Measurements from ENCODE around the gene NHEJ1.
A peak's percentile ranks its signal among the peaks of the same experiment; 100 is the strongest.

Gene NHEJ1

DNA sequence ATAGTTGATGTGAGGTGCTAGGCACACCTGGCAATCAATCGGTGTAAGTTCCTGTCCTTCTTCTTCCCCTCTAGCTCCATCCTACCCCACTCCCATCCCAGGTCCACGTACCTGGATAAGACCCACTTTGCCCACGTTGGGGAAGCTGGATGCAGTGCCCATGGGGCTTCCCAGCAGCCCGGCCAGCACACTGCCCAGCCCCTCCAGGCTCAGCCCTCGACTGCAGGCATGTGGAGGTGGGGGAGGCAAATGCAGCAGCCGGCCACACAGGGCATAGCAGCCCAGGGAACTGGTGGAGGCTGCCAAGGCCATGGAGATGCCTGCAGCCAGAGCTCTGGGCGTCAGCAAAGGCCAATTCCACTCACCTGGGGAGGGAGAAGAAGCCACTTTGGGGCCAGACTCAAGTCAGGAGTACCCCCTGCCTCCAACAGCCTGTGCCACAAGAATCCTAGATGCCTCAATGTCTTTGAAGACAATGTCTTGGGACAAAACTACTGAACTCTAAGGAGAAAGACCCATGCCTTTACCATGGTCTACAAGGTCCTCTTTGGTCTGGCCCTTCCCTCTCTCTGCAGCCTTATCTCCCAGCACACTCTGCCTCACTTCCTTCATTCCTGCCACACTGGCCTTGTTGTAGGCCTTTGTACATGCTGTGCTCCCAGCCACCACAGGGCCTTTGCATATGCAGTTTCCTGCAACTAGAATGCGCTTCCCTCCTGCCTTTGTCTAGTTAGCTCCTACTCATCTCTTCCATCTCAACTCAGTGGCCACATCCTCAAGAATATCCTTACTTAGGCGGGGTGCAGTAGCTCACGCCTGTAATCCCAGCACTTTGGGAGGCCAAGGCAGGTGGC lies 4.7 kb upstream of the NHEJ1 start:
- no peak for DNase-seq

DNA sequence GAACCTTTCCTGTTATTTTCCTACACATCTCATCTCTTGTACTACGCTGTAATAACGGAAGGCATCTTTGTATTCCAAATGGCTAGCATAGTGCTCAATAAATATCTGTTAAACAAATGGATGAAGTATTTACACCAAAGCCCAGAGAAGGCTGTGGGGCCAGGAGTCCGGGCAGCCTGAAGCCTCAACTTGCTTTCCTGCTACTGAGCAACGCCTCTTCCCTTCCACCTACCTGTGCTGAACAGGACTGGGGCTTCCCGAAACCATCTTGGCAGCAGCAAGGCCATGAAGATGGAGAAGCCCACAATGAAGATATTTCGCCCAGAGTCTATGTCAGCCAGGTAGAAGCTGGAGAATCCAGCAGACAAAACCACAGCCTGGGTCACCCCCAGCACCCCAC lies 2.5 kb upstream of the NHEJ1 start:
- DNase-seq, result no peak

DNA sequence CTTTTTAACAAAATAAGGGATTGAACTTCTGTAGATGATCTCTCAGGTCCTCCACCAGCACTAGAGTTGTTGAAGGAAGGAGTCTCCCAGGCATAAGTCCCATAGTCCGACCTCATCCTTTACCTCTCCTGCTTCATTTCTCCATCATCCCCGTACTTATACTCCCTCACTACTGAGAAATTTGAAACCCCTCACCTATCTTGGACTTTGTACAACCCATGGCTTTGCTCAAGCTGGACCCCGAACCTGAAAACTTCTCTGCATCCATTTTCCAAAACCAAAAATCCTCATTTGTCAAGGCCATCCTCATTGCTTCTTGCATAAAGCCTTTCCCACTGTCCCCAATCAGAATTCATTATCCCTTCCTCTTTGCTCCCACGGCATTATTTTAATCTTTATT lies 482 bp upstream of the NHEJ1 start:
- DNase-seq, result no peak

DNA sequence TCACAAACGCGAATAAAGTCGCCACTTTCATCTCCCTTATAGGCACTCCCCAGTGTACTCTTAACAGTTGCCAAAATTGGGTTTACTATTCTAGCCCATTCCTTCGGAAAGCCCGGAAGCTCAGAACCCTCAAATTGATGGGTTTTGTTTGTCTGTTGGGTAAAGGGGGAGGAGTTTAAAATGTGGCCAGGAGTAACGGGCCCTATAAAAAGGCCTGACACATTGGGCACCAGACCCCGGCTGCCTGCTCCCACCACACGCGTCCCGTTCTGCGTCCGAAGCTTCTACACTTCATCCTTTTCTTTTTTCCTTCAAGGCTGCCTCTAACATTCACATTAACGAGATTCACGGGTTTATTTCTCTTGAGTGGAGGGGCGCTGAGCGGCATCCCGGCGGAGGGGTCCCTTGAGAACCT lies 837 bp downstream of the NHEJ1 start:
- no peak for DNase-seq

DNA sequence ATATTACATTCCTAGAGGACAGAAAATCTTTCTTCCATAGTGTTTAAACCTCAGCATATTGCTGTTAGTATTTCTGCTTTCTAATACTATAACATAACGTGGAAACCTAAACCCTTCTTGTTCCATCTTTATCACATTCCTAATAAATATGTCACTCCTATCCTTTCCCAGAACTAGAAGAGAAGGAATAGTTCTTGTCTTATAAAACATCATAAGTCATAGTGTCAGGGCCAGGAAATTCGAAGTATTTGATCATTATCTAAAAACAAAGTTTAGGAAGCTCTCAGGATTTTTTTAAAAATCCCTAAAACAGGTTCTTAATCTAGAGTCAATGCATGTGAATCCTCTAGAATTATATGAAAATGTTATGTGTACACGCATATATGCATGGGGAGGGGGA lies 2.0 kb downstream of the NHEJ1 start:
- DNase-seq, result no peak

DNA sequence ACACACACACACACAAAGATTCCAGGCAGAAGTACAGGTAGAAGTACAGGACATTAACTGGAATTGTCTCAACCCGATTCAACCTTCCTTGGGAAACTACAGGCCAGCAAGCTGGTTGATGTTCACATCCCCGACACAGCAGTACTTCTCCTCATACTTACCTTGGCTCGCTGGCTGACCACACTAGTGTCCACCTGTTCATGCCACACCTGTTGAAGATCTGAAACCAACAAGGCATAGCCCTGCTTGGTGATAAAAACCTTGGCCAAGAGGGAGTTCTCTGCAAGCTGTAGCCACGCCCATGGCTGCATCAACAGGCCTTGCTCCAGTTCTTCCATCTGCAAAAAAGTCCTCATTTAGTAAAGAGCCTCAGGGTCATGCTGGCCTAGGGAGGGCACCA lies 2.6 kb downstream of the NHEJ1 start:
- DNase-seq, result no peak

DNA sequence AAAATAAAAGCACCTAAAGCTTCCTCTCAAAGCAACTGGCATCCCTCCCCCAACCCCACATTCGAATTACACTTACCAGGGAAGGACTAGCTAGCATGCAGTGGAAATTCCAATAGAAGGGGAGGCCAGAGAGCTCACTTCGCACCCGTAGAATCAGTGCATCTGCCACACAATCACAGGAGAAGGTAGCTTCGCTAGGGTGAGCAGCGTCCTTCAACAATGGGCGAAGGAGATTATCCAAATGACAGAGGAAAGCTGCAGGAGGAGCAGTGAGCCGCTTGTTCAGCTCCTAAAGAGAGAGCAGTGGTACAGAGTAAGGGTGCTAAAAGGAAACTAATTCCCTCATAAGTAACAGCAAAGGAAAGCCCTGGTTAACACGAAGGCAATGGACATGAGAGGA lies 3.2 kb downstream of the NHEJ1 start:
- DNase-seq, result no peak

DNA sequence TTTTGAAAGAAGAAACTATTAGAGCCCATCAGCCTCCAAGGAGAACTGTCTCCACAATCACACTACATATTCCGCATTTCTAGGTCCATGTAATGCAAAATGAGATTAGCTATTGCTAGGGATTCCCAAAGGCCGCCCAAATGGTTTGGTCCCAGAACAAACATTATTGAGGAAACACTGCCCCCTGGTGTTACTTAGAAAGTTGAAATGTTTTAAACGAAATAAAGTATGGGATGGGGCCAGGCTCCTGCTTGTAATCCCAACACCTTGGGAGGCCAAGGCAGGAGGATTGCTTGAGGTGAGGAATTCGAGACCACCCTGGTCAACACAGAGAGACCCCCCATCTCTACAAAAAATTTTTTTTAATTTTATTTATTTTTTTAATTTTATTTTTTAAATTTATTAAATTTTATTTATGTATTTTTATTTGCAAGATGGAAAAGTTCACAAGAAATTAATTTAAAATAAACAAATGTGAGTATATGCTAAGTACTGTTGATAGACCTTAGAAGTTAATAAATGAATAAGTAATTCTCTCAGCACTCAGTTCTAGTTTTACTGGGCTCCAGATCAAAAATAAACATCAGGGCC lies 5.5 kb downstream of the NHEJ1 start:
- DNase-seq, result peak; percentile 38

DNA sequence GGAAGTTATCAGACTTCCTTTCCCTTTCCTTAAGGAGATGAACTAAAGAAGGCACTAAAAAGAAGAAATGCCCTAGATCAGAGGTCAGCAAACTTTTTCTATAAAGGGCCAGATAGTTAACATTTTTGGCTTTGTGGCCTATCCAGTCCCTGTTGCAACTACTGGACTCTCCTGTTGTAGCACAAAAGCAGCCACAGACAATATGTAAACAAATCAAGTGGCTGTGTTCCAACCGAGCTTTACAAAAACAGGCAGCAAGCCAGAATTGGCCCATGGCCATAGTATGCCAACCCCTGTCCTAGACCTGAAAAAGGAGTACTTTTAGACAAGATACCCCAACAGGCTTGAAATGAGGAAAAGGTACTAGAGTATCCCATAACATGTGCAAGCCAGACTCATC lies 10.9 kb downstream of the NHEJ1 start:
- DNase-seq, result no peak

DNA sequence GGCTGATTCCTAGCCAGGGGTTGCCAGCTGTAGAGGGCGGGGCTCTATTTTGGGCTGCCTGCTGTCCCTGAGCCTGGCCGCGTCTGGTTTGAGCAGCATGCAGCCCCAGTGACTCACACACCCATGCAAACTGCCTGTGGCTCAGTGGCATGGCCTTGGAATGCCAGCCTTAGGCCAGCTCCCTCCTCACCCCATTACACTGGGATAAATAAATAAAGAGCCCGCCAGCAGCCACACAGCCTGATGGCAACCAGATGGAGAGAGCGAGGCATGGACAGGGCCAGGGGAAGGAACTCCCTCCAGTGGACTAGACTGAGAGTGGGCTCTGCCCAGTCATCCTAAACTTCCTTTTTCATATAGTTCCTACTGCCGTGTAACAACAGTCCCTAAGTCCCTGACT lies 18.3 kb downstream of the NHEJ1 start:
- no peak for DNase-seq

DNA sequence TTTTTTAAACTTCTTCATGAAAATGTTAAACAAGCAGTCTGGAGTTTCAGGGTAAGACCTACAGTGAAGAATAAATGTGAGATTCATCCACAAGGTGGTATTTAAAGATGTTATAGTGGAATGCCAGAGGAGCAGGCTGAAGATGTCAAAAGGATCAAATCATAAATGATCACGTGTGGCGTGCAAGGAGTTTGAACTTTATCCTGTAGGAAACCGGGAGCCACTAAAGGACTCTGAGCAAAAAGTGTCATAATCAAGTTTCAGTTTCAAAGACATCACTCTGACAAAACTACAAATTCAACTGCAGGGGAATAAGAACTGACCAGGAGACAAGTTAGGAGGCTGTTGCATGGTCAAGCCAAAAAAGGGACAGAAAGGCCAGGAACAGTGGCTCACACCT lies 19.9 kb downstream of the NHEJ1 start:
- no peak for DNase-seq

DNA sequence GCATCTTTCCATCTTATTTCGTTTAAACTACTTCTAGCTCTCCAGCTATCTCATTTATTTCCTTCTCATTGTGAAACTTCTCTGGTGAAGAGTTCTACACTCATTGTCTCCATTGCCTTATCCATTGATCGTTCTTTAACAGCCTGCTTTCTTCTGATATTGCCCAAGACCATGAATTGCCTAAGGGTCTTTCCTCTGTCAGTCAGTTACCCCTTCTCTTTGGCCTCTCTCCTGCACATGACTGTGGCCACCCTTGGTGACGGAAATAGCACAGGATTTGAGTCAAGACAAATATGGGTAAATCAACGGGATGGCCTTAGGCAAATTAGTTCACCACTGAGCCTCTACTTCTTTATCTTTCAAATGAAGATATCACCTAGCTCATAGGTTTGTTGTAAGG lies 26.6 kb downstream of the NHEJ1 start:
- no peak for DNase-seq

DNA sequence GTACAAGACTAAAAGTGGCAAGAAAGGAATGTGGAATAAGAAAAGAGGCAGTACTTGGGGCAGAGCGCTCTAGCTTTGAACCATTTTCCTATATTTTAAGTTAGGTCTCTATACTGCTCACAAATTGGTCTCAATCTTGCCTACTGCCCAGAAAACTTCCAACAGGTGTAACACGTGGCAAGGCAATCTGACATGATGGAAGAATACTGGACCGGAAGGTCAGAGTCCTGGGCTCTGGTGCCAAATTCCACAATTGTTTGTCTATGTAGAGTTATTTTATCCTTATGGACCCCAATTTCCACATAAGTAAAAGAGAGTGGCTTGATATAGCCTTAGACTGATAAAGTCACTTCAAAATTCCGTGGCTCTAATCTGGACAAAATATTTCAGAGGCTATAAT lies 28.9 kb downstream of the NHEJ1 start:
- no peak for DNase-seq

DNA sequence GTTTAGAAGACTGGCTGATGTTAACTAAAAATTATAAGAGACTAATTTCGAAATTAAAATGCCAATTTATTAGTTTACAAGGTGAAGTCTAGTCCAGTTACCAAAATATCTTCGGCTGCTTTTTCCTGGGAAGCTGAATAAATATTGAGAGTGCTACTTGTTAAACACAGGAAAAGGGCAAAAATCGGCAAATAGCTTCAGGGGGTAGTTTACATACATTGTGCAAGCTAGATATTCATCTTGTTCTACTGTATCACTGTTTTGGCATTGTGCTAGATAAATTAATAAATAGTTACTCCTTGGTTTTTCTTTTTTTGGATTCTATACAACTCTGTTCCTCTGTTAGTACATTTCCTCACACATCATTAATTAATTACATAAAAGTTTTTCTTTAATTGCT lies 29.3 kb downstream of the NHEJ1 start:
- DNase-seq, result no peak

DNA sequence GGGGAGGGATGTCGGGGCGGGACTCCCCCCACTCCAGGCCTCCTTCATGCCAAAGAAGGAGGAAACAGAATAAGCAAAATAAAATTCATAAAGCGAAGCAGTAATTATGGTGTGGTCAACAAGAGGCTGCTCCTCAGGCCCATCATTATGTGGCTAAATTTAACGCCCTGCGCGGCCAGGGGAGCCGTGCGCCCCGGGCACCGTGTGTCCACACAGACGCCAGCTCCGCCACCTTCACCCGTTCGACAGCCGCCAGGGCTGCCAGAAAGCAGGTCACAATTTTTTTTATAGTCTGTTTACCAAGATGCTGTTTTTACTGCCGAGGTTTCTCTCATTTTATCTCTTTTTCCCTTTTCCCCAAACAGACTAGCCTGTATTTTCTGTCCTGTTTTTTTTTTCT lies 31.0 kb downstream of the NHEJ1 start:
- DNase-seq, result no peak

DNA sequence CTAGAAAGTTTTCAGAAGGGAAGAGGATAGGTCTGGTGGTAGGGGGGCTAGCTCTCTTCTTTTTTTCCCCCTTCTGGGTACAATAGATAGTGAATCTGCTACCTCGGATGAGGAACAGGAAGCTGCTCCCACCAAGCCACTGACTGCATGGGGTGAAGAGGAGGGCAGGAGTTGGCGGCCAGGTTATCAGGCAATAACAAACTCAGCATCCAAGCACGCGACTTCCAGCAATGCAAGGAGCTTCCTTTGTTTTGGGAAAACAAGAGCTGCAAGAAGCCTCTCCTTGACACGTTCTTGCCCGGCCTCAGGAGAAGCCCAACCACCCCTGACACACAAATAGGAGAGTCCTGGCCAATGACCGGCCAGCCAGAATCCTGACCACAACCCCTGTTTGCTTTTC lies 32.2 kb downstream of the NHEJ1 start:
- DNase-seq, result no peak

DNA sequence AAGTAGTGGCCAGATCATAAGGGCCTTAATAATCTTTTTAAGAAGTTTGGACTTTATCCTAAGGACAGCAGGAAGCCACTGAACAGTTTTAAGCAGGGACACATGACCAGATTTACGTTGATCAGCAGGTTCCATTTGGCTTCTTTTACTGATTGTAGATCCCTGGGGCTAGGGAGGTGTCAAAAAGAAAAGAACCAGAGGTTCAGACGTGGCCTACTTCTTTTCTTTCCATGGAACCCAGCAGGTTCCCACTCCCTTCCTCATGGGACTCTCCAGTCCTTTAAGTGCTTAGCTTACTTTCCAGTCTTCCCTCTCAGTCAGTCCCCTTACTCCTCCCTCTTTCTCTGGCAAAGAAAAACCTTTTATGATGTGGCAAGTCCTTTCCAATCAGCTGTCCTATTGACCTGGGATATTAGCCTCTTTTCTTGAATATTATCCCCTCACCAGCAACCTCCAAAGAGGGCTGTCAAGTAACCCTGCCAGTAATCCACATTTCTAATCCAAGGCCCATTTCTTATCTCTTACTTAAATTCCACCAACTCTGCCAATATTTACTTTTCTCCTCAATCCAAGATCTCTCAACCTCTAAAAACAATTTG lies 33.5 kb downstream of the NHEJ1 start:
- DNase-seq, result no peak

DNA sequence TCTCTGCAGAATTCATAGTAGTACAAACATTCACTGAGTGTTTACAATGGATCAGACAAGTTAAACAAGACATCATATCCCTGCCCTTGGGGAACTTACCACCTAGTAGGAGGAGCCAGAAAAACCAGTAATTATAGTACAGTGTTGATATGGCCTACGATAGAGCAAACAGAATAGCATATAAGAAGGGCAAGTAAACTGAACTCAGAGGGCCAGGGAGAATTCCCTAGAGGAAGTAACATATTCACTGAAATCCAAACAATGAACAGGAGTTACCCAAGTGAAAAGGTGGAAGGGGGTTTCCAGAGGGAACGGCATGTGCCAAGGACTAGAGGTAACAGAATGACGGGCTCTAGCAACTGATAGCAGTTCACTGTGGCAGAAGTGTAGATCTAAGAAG lies 34.1 kb downstream of the NHEJ1 start:
- no peak for DNase-seq

DNA sequence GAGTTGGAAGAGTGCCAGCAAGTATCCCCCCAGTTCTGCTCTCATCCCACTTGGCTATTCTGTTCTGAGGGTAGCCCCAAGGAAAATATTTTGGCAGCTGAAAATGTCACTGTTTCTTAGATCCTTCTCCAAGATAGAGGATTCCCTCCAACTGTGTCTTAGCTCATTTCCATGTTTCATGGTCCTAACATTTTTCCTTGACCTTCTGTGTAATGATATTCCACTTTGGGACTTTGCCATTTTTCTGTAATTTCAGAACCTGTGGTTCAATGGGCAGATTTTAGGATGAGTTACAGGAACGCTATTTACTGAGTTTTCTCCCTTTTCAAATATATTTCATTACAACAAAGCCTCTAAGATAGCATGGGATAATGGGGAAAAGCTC lies 34.7 kb downstream of the NHEJ1 start:
- DNase-seq, result no peak

DNA sequence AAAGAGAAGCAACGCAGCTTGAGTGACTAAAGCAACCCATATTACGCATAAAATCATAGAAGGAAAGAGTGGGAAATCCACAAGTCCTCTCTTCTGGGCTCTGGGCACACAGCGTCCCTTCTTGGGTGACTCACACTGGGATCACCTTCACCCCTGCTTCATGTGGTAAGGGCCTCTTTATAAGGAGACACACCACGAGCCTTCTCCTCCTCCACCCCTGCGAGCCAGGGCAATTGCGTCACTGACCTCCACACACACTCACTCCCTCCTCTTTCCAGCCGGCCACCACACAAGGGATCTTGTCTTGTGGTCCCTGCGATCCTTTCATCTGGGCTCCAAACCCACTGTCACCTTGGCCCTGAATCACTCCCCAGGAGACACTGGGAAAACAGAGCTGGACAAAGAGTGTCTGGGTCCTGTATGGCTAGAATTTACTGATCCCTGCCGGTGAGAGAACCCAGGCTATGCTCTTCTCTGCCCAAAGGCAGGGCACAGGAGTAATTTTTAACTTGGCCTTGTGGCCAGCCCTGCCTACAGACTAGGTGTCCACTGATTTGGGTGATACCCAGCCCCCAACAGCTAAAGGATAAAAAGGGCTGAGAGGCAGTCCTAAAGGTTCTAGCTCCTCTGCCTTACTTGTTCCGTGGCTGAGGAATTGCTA lies 35.3 kb downstream of the NHEJ1 start:
- DNase-seq, result no peak

DNA sequence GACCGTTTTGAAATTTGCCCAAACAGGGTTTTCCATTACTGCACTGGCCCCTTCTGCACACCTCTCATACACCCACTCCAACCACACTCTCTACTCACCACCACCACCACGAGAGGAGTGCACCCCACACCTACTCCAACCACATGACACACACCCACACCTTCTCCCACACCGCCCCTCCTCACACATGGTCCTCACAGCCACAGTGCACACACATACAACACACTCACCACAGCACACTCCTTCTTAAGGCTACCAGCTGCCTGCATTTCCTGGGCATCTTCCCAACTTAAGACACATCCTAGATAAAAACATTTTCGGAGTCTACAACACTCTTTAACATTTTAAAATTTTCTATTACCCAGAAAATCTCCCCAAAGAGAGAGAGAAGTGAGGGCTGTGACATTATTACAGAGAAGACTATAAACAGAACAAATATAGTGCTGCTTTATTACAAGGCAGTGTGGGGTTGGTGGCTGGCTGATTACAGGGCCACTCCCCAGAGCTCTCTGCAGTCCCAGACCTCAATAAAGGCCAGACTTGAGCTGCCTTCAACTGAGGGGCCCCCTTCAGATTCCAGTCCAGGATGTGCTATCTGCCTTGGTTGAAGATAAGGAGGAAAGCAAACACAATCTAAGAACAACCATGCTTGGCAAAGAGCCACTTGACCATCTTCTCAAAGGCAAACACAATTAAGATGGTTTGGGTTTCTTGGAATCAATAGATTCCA lies 36.1 kb downstream of the NHEJ1 start:
- no peak for DNase-seq

DNA sequence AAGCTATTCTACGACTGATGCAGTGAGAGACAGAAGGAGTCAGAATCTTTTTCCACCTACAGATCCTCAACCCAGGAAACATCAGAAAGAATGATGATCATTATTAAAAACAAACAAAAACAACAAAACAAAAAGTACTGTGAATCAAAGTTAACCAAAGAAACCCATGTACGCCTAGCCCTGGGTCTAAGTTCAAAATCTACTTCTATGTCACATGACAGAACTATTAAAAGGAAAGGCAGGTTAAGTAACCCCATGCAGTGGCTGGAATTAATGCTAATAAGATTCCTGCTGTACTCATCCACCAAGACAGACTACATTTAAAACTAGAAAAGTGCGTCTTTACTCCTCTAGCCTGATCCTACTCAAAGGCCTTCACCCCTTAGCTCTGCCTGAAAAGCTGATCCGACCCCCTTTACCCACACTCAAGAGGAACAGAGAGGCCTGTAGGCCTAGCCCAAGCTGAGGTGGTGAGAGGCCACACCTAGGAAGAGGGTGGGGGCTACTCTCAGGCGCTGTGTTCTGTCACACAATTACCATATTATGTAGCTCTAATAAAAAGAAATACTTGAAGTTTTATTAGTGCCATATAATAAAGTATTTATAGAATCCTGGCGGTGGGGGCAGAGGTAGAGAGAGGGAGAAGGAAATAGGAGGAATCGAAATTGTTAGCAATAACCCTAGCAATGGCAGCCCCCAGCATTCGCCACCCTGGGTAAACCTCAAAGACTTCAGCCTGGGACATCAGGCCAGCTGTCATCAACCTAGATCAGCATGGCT lies 37.1 kb downstream of the NHEJ1 start:
- DNase-seq, result no peak
